GM12874 (cell line): ENCODE measurements around the gene ANKRD18A.

Experiments
- TF ChIP-seq, protein P1 (sequence below): IDR thresholded peaks from 2 replicates; pipeline ENCODE4 v1.5.1; 2011; ENCODE audit warnings: low read depth, mild to moderate bottlenecking, control low read depth, low read length, moderate library complexity; ENCODE audit not compliant: insufficient read depth

ANKRD18A gene

GRCh38 chr9:38651400-38652042 lies 31.1 kb upstream of the ANKRD18A start:
- TF ChIP-seq, protein P1, sequence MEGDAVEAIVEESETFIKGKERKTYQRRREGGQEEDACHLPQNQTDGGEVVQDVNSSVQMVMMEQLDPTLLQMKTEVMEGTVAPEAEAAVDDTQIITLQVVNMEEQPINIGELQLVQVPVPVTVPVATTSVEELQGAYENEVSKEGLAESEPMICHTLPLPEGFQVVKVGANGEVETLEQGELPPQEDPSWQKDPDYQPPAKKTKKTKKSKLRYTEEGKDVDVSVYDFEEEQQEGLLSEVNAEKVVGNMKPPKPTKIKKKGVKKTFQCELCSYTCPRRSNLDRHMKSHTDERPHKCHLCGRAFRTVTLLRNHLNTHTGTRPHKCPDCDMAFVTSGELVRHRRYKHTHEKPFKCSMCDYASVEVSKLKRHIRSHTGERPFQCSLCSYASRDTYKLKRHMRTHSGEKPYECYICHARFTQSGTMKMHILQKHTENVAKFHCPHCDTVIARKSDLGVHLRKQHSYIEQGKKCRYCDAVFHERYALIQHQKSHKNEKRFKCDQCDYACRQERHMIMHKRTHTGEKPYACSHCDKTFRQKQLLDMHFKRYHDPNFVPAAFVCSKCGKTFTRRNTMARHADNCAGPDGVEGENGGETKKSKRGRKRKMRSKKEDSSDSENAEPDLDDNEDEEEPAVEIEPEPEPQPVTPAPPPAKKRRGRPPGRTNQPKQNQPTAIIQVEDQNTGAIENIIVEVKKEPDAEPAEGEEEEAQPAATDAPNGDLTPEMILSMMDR = no peak

DNA sequence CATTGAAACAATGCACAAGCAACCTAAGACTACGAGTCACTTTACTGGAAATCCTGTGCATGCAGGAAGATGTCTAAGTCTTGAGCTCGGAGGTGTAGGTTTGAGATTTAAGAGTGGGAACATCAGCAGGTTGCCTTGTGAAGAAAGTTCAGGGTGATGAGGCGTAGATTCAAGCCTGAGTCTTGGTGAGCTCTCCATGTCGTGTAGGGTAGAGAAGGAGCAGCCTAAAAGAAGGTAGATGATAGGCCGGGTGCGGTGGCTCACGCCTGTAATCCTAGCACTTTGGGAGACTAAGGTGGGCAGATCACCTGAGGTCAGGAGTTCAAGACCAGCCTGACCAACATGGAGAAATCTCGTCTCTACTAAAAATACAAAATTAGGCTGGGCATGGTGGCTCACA lies 30.2 kb upstream of the ANKRD18A start:
- TF ChIP-seq, protein P1 = no peak

- TF ChIP-seq, protein P1 = no peak
Observed at GRCh38 chr9:38649731-38650363, 29.5 kb upstream of the ANKRD18A start.

DNA sequence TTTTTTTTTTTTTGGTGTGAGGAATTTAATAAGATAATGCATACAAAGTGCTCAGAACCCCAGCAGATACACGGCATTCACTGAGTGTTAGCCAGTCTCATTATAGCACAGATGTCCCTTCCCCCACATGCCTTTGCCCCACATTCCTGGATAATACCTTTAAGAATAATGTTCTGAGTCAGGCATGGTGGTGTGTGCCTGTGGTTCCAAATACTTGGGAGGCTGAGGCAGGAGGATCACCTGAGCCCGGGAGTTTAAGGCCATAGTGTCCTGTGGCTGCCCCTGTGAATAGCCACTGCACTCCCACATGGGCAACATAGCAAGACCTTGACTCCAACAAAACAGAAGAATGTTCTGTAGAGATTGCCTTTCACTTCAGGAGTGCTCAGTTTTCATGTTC lies 24.2 kb upstream of the ANKRD18A start:
- TF ChIP-seq, protein P1 = no peak

GRCh38 chr9:38643815-38644173 lies 23.4 kb upstream of the ANKRD18A start:
- TF ChIP-seq, protein P1 = no peak

DNA sequence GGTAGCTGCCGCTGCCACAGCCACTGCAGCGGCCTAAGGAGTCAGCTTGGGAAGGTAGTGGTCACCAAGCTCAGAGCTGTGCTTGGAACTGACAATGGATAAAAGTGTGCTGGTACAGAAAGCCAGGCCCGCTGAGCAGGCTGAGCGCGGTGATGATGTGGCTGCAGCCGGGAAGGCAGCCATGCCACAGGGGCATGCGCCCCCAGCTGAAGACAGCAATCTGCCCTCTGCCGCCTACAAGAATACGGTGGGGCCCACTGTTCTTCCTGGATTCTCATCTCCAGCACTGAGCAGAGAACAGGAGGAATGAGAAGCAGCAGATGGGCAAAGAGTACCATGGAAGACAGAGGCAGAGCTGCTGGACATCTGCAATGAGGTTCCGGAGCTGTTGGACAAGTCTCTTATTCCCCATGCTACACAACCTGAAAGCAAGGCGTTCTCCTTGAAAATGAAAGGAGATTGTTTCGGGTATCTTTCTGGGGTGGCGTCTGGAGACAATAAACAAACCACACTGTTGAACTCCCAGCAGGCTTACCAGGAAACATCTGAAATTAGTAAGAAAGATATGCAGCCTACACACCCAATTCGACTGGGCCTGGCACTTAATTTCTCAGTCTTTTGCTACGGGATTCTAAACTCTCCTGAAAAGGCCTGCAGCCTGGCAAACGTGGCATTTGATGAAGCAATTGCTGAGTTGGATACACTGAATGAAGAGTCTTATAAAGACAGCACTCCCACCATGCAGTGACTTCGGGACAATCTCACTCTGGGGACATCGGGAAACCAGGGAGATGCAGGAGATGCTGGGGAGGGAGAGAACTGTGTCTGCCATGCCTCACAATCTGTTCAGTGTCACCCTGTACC lies 22.8 kb upstream of the ANKRD18A start:
- TF ChIP-seq, protein P1 = no peak
